Upper lobe of left lung (tissue), 4 donors: ENCODE measurements around the gene CHCT1.

ENCODE experiments used
- CTCF ChIP-seq, 6 experiments: fragments of 450-650 bp in 4 of 6; fragments of 200-600 bp in 2 of 6; sonication (generic) in 2 of 6; IDR thresholded peaks; one replicate each; pipeline ENCODE4 v1.5.1; 2016 to 2019; ENCODE audit warnings: antibody characterized with exemption in 6 of 6
- EP300 ChIP-seq, 4 donors: sonication (generic); formaldehyde crosslinking; IDR thresholded peaks; one replicate each; pipeline ENCODE4 v1.5.1; 2017; ENCODE audit warnings: antibody characterized with exemption in 4 of 4, control low read depth in 2 of 4
- POLR2A ChIP-seq, 4 donors: fragments of 450-650 bp; IDR thresholded peaks; one replicate each; pipeline ENCODE4 v1.5.1; 2016 to 2017; ENCODE audit warnings: antibody characterized with exemption in 4 of 4, mild to moderate bottlenecking in 2 of 4

GRCh38 chr17:60410001-60410400 lies 12.3 kb upstream of the CHCT1 start:
- no peak for TF ChIP-seq POLR2A (IDR thresholded peaks at IDR 0.05)
- TF ChIP-seq CTCF (IDR thresholded peaks at IDR 0.05), result no peak
- TF ChIP-seq EP300 (IDR thresholded peaks at IDR 0.05), result no peak
